D721Med (cell line): ENCODE measurements around the gene MFSD12.
"Not testable (repeated sequence)": the region's sequence is repeated elsewhere in the genome, so short reads cannot be mapped to it uniquely, and the experiment has no call there.

Source experiments
- DNase-seq: peaks from one replicate; pipeline ENCODE4 v3.0.0; 2011; ENCODE audit warnings: low spot score; ENCODE audit not compliant: insufficient read length
- FAIRE-seq: peaks from 2 replicates; lab custom pipeline; 2011; peaks lifted over from hg19 to GRCh38; lab: Jason Lieb, UNC
- CTCF ChIP-seq: IDR thresholded peaks from 2 replicates; pipeline ENCODE4 v1.5.1; 2012; ENCODE audit warnings: mild to moderate bottlenecking, control low read depth; ENCODE audit not compliant: insufficient read depth; ENCODE audit errors: missing control alignments

MFSD12 gene

GRCh38 chr19:3513229-3514140, 43.9 kb downstream of the MFSD12 start:
- no peak for TF ChIP-seq CTCF
- FAIRE-seq: no peak

GRCh38 chr19:3512562-3513228, 44.7 kb downstream of the MFSD12 start:
- no peak for TF ChIP-seq CTCF
- DNase-seq: no peak
- FAIRE-seq: no peak

More at GRCh38 chr19:3513229-3514140, 43.9 kb downstream of the MFSD12 start:
- no peak for DNase-seq

GRCh38 chr19:3511506-3512251, 45.7 kb downstream of the MFSD12 start:
- no peak for TF ChIP-seq CTCF
- no peak for FAIRE-seq
- DNase-seq: no peak

- no peak for FAIRE-seq
- no peak for DNase-seq
- no peak for TF ChIP-seq CTCF
These were observed 46.7 kb downstream of the MFSD12 start for GRCh38 chr19:3510727-3511126.

GRCh38 chr19:3509566-3509989, 47.8 kb downstream of the MFSD12 start:
- FAIRE-seq (no peak), DNase-seq (no peak)
- TF ChIP-seq CTCF: no peak

GRCh38 chr19:3508771-3509535, 48.4 kb downstream of the MFSD12 start:
- no peak for TF ChIP-seq CTCF
- DNase-seq: no peak
- no peak for FAIRE-seq

GRCh38 chr19:3508121-3508661, 49.2 kb downstream of the MFSD12 start:
- not testable (repeated sequence) for FAIRE-seq, DNase-seq
